ENCODE measurements around the gene GEN1.
A peak's percentile ranks its signal among the peaks of the same experiment; 100 is the strongest.

The GEN1 gene

GRCh38 chr2:17827316-17827715 is 73.4 kb downstream of the GEN1 start:
- Histone ChIP-seq H3K9me3 (ENCODE audit: insufficient read depth, low read depth, low read length) (no peaks in the 10 kb centered on the region), H3K36me3 (ENCODE audit: control insufficient read depth in 1 of 2, insufficient read depth in 2 of 2, low read length in 2 of 2) (no peaks in the 10 kb centered on the region), H3K4me1 (ENCODE audit: control insufficient read depth in 1 of 2, insufficient read depth in 2 of 2, low read length in 2 of 2) (peaks cover 2 to 3% of the 10 kb centered on the region in 2 experiments), H3K79me2 (ENCODE audit: control insufficient read depth, insufficient read depth, low read length, poor library complexity) (no peaks in the 10 kb centered on the region), H2BK120ac (ENCODE audit: insufficient read depth, low read length, poor library complexity) (no peak overlapping the region), H2AK5ac (ENCODE audit: low read length) (no peak overlapping the region), H3K79me1 (ENCODE audit: low read length) (no peaks in the 10 kb centered on the region), H3K4ac (ENCODE audit: low read depth, low read length) (no peak overlapping the region), H3K4me2 (ENCODE audit: low read length) (no peak overlapping the region), H4K12ac (ENCODE audit: low read depth, low read length) (no peak overlapping the region), H2BK5ac (ENCODE audit: low read depth, low read length, poor library complexity) (no peak overlapping the region), H3K4me3 (ENCODE audit: low read depth, low read length) (no peak overlapping the region), H3K27me3 (ENCODE audit: insufficient read depth, low read length) (no peaks in the 10 kb centered on the region), H3K27ac (ENCODE audit: low read depth, low read length) (no peak overlapping the region), H3K9ac (ENCODE audit: low read length) (no peak overlapping the region), H2BK12ac (ENCODE audit: low read length) (no peak overlapping the region), H2AFZ (ENCODE audit: insufficient read depth, low read length, poor library complexity) (no peak overlapping the region), H3K14ac (ENCODE audit: low read length) (no peak overlapping the region), H3K18ac (ENCODE audit: low read length) (no peak overlapping the region), H4K8ac (ENCODE audit: low read depth, low read length) (no peak overlapping the region), H3K23ac (ENCODE audit: low read length) (no peak overlapping the region), H4K91ac (ENCODE audit: low read depth, low read length) (no peak overlapping the region)
- no CpG with 5 or more reads among the region's 5 CpGs for WGBS (ENCODE audit: extremely low coverage, insufficient coverage, insufficient read length)
- DNase-seq, result no peak

GRCh38 chr2:17827785-17828184 is 73.8 kb downstream of the GEN1 start:
- Histone ChIP-seq H3K4me1 (ENCODE audit: control insufficient read depth in 1 of 2, insufficient read depth in 2 of 2, low read length in 2 of 2) (peaks cover 0 to 3% of the 10 kb centered on the region in 2 experiments), H3K18ac (ENCODE audit: low read length) (no peak overlapping the region), H3K14ac (ENCODE audit: low read length) (no peak overlapping the region), H2AK5ac (ENCODE audit: low read length) (no peak overlapping the region), H3K9me3 (ENCODE audit: insufficient read depth, low read depth, low read length) (no peaks in the 10 kb centered on the region), H3K9ac (ENCODE audit: low read length) (no peak overlapping the region), H2BK120ac (ENCODE audit: insufficient read depth, low read length, poor library complexity) (no peak overlapping the region), H3K4me2 (ENCODE audit: low read length) (no peak overlapping the region), H4K12ac (ENCODE audit: low read depth, low read length) (no peak overlapping the region), H2AFZ (ENCODE audit: insufficient read depth, low read length, poor library complexity) (no peak overlapping the region), H2BK12ac (ENCODE audit: low read length) (no peak overlapping the region), H2BK5ac (ENCODE audit: low read depth, low read length, poor library complexity) (no peak overlapping the region), H3K4me3 (ENCODE audit: low read depth, low read length) (no peak overlapping the region), H4K91ac (ENCODE audit: low read depth, low read length) (no peak overlapping the region), H3K27ac (ENCODE audit: low read depth, low read length) (no peak overlapping the region), H3K23ac (ENCODE audit: low read length) (no peak overlapping the region), H3K79me1 (ENCODE audit: low read length) (no peaks in the 10 kb centered on the region), H3K27me3 (ENCODE audit: insufficient read depth, low read length) (no peaks in the 10 kb centered on the region), H3K36me3 (ENCODE audit: control insufficient read depth in 1 of 2, insufficient read depth in 2 of 2, low read length in 2 of 2) (no peaks in the 10 kb centered on the region), H3K79me2 (ENCODE audit: control insufficient read depth, insufficient read depth, low read length, poor library complexity) (no peaks in the 10 kb centered on the region), H4K8ac (ENCODE audit: low read depth, low read length) (no peak overlapping the region), H3K4ac (ENCODE audit: low read depth, low read length) (no peak overlapping the region)
- no CpG with 5 or more reads among the region's 2 CpGs for WGBS (ENCODE audit: extremely low coverage, insufficient coverage, insufficient read length)
- no peak for DNase-seq

GRCh38 chr2:17830053-17831034 is 76.4 kb downstream of the GEN1 start:
- Histone ChIP-seq H3K23ac (ENCODE audit: low read length) (no peak overlapping the region), H3K4ac (ENCODE audit: low read depth, low read length) (no peak overlapping the region), H3K4me3 (ENCODE audit: low read depth, low read length) (no peak overlapping the region), H3K36me3 (ENCODE audit: control insufficient read depth in 1 of 2, insufficient read depth in 2 of 2, low read length in 2 of 2) (no peaks in the 10 kb centered on the region), H3K4me2 (ENCODE audit: low read length) (peak overlapping the region; percentile 52), H2AFZ (ENCODE audit: insufficient read depth, low read length, poor library complexity) (peak overlapping the region; percentile 54), H2BK5ac (ENCODE audit: low read depth, low read length, poor library complexity) (no peak overlapping the region), H4K91ac (ENCODE audit: low read depth, low read length) (no peak overlapping the region), H3K27me3 (ENCODE audit: insufficient read depth, low read length) (no peaks in the 10 kb centered on the region), H3K9me3 (ENCODE audit: insufficient read depth, low read depth, low read length) (no peaks in the 10 kb centered on the region), H3K9ac (ENCODE audit: low read length) (no peak overlapping the region), H3K79me1 (ENCODE audit: low read length) (no peaks in the 10 kb centered on the region), H3K14ac (ENCODE audit: low read length) (no peak overlapping the region), H2BK12ac (ENCODE audit: low read length) (no peak overlapping the region), H4K12ac (ENCODE audit: low read depth, low read length) (no peak overlapping the region), H3K79me2 (ENCODE audit: control insufficient read depth, insufficient read depth, low read length, poor library complexity) (no peaks in the 10 kb centered on the region), H3K18ac (ENCODE audit: low read length) (no peak overlapping the region), H2BK120ac (ENCODE audit: insufficient read depth, low read length, poor library complexity) (no peak overlapping the region), H3K4me1 (ENCODE audit: control insufficient read depth in 1 of 2, insufficient read depth in 2 of 2, low read length in 2 of 2) (peaks cover 0 to 3% of the 10 kb centered on the region in 2 experiments), H3K27ac (ENCODE audit: low read depth, low read length) (no peak overlapping the region), H4K8ac (ENCODE audit: low read depth, low read length) (no peak overlapping the region), H2AK5ac (ENCODE audit: low read length) (no peak overlapping the region)
- DNase-seq, result peak; percentile 29 to 52
- WGBS (ENCODE audit: extremely low coverage, insufficient coverage, insufficient read length), result no CpG with 5 or more reads among the region's 37 CpGs

- H4K91ac ChIP-seq (ENCODE audit: low read depth, low read length), result no peak overlapping the region
- no peak overlapping the region for H4K8ac ChIP-seq (ENCODE audit: low read depth, low read length)
- no peak overlapping the region for H2BK12ac ChIP-seq (ENCODE audit: low read length)
- H3K36me3 ChIP-seq (ENCODE audit: control insufficient read depth in 1 of 2, insufficient read depth in 2 of 2, low read length in 2 of 2), result no peaks in the 10 kb centered on the region
- no peak overlapping the region for H4K12ac ChIP-seq (ENCODE audit: low read depth, low read length)
- H3K18ac ChIP-seq (ENCODE audit: low read length), result no peak overlapping the region
- H2BK5ac ChIP-seq (ENCODE audit: low read depth, low read length, poor library complexity), result no peak overlapping the region
- H2BK120ac ChIP-seq (ENCODE audit: insufficient read depth, low read length, poor library complexity), result no peak overlapping the region
- H2AK5ac ChIP-seq (ENCODE audit: low read length), result no peak overlapping the region
- H3K23ac ChIP-seq (ENCODE audit: low read length), result no peak overlapping the region
- H3K9ac ChIP-seq (ENCODE audit: low read length), result no peak overlapping the region
- H3K27me3 ChIP-seq (ENCODE audit: insufficient read depth, low read length), result no peaks in the 10 kb centered on the region
- no peak overlapping the region for H3K4me2 ChIP-seq (ENCODE audit: low read length)
- no peak overlapping the region for H2AFZ ChIP-seq (ENCODE audit: insufficient read depth, low read length, poor library complexity)
- no peaks in the 10 kb centered on the region for H3K9me3 ChIP-seq (ENCODE audit: insufficient read depth, low read depth, low read length)
- no peak overlapping the region for H3K4ac ChIP-seq (ENCODE audit: low read depth, low read length)
- no peaks in the 10 kb centered on the region for H3K79me1 ChIP-seq (ENCODE audit: low read length)
- no peak overlapping the region for H3K27ac ChIP-seq (ENCODE audit: low read depth, low read length)
- WGBS (ENCODE audit: extremely low coverage, insufficient coverage, insufficient read length), result no CpG with 5 or more reads among the region's 2 CpGs
- no peak overlapping the region for H3K4me3 ChIP-seq (ENCODE audit: low read depth, low read length)
- peak in 1 of 2 donors; percentile 10 for DNase-seq
- H3K4me1 ChIP-seq (ENCODE audit: control insufficient read depth in 1 of 2, insufficient read depth in 2 of 2, low read length in 2 of 2), result no peaks in the 10 kb centered on the region
- no peak overlapping the region for H3K14ac ChIP-seq (ENCODE audit: low read length)
- no peaks in the 10 kb centered on the region for H3K79me2 ChIP-seq (ENCODE audit: control insufficient read depth, insufficient read depth, low read length, poor library complexity)
Measured at GRCh38 chr2:17835516-17835915, 81.6 kb downstream of the GEN1 start.
